ENCODE measurements around the gene RUBCN.
"Not testable (repeated sequence)": the region's sequence is repeated elsewhere in the genome, so short reads cannot be mapped to it uniquely, and the experiment has no call there.

Gene RUBCN

GRCh38 chr3:197621478-197621877, 115.2 kb downstream of the RUBCN start:
- H3K4me3 ChIP-seq (ENCODE audit: low read depth, low read length), result not testable (repeated sequence)
